CD14-positive monocyte (primary cell): Measurements from ENCODE around the gene GNAT1. TPM values are rescaled to one million over a fixed set of nuclear protein-coding genes. Genes with fewer than 3 reads are reported as not detected.

ENCODE experiments used
- DNase-seq, 3 donors: peaks; one replicate each; pipeline ENCODE4 v3.0.0-alpha.2; 2011 to 2022
- H2AFZ ChIP-seq: 2 replicates; pipeline ENCODE4 v1.6.0; 2012; ENCODE audit warnings: mild to moderate bottlenecking, low read depth, low read length, inconsistent platforms; ENCODE audit not compliant: insufficient read depth, poor library complexity, severe bottlenecking
- H3K27ac ChIP-seq, 2 donors: 1 replicate in 1 of 2; 2 replicates in 1 of 2; pipeline ENCODE4 v1.5.1; 2012 to 2013; ENCODE audit warnings: low read length in 2 of 2, control low read depth in 1 of 2, inconsistent platforms in 1 of 2, low read depth in 1 of 2, mild to moderate bottlenecking in 1 of 2
- H3K27me3 ChIP-seq, 2 donors: one replicate each; pipeline versions ENCODE4 v1.6.0 to v1.6.1; 2011 to 2013; ENCODE audit warnings: low read length in 2 of 2; ENCODE audit not compliant: control insufficient read depth in 2 of 2, insufficient read depth in 2 of 2
- H3K36me3 ChIP-seq, 2 donors: replicated peaks in 1 of 2; 1 replicate in 1 of 2; 2 replicates in 1 of 2; pipeline versions ENCODE4 v1.5.1 to v1.6.1; 2012 to 2013; ENCODE audit warnings: low read length in 2 of 2, control low read depth in 1 of 2, inconsistent platforms in 1 of 2, mild to moderate bottlenecking in 1 of 2; ENCODE audit not compliant: insufficient read depth in 2 of 2, control insufficient read depth in 1 of 2
- H3K4me1 ChIP-seq, 2 donors: 1 replicate in 1 of 2; 2 replicates in 1 of 2; pipeline versions ENCODE4 v1.5.1 to v1.6.1; 2012 to 2013; ENCODE audit warnings: low read length in 2 of 2, control low read depth in 1 of 2, inconsistent platforms in 1 of 2, mild to moderate bottlenecking in 1 of 2, moderate library complexity in 1 of 2; ENCODE audit not compliant: insufficient read depth in 2 of 2, control insufficient read depth in 1 of 2
- H3K4me2 ChIP-seq: replicated peaks from 2 replicates; pipeline ENCODE3; 2012; ENCODE audit warnings: low read length, moderate library complexity, mild to moderate bottlenecking; ENCODE audit not compliant: poor library complexity, severe bottlenecking; ENCODE audit errors: extremely low read depth
- H3K4me3 ChIP-seq, 3 experiments: fragments of 200-600 bp in 1 of 3; sonication (generic) in 1 of 3; replicated peaks in 1 of 3; 1 replicate in 2 of 3; 2 replicates in 1 of 3; pipeline ENCODE4 v1.5.1; 2011 to 2013; ENCODE audit warnings: low read length in 3 of 3, mild to moderate bottlenecking in 3 of 3, control low read depth in 2 of 3, low read depth in 2 of 3, inconsistent platforms in 1 of 3, moderate library complexity in 1 of 3
- H3K79me2 ChIP-seq: 2 replicates; pipeline ENCODE4 v1.6.0; 2012; ENCODE audit warnings: mild to moderate bottlenecking, control low read depth, inconsistent platforms, low read length, moderate library complexity; ENCODE audit not compliant: insufficient read depth
- H3K9ac ChIP-seq: 2 replicates; pipeline ENCODE4 v1.6.0; 2017; ENCODE audit warnings: low read length, mild to moderate bottlenecking; ENCODE audit not compliant: insufficient read depth, poor library complexity, severe bottlenecking
- H3K9me3 ChIP-seq, 2 donors: replicated peaks in 1 of 2; 1 replicate in 1 of 2; 2 replicates in 1 of 2; pipeline versions ENCODE4 v1.5.1 to v1.6.1; 2012 to 2013; ENCODE audit warnings: low read length in 2 of 2, control low read depth in 1 of 2; ENCODE audit not compliant: control insufficient read depth in 1 of 2, insufficient read depth in 1 of 2
- H4K20me1 ChIP-seq: 2 replicates; pipeline ENCODE4 v1.6.0; 2012; ENCODE audit warnings: mild to moderate bottlenecking, low read length, control low read depth, moderate library complexity; ENCODE audit not compliant: insufficient read depth
- H3K27ac Mint-ChIP-seq, 7 donors: one replicate each; pipeline ENCODE4 v1.8.0; 2020; ENCODE audit warnings: mild to moderate bottlenecking in 7 of 7, mixed read lengths in 7 of 7, moderate library complexity in 6 of 7, inconsistent platforms in 2 of 7
- H3K27me3 Mint-ChIP-seq, 3 donors: one replicate each; pipeline ENCODE4 v1.8.0; 2021 to 2022; ENCODE audit warnings: low read depth in 3 of 3, mild to moderate bottlenecking in 3 of 3, mixed read lengths in 3 of 3, moderate library complexity in 3 of 3, inconsistent platforms in 1 of 3
- H3K36me3 Mint-ChIP-seq, 2 donors: one replicate each; pipeline ENCODE4 v1.8.0; 2020; ENCODE audit warnings: mixed read lengths in 2 of 2, inconsistent platforms in 1 of 2, mild to moderate bottlenecking in 1 of 2
- H3K4me1 Mint-ChIP-seq: one replicate; pipeline ENCODE4 v1.8.0; 2020; ENCODE audit warnings: mild to moderate bottlenecking, mixed read lengths
- H3K4me3 Mint-ChIP-seq, 2 donors: one replicate each; pipeline ENCODE4 v1.8.0; 2020; ENCODE audit warnings: mild to moderate bottlenecking in 2 of 2, mixed read lengths in 2 of 2, moderate library complexity in 1 of 2
- H3K9me3 Mint-ChIP-seq, 7 donors: one replicate each; pipeline ENCODE4 v1.8.0; 2020 to 2022; ENCODE audit warnings: mixed read lengths in 7 of 7, mild to moderate bottlenecking in 6 of 7, moderate library complexity in 6 of 7, inconsistent platforms in 2 of 7
- CTCF ChIP-seq: fragments of 200-600 bp; IDR thresholded peaks from one replicate; pipeline ENCODE4 v1.8.0; 2022; ENCODE audit warnings: antibody characterized with exemption, mild to moderate bottlenecking
- WGBS: methylation state at CpG from one replicate; pipeline ENCODE4 v1.1.5; 2013; ENCODE audit warnings: missing lambda C conversion rate; ENCODE audit not compliant: insufficient coverage; 5-methylcytosine and 5-hydroxymethylcytosine counted together
- intact Hi-C, 2 donors: fragments of 100-400 bp; cut with micrococcal nuclease; formaldehyde crosslinking; loops; one replicate each; pipeline versions ENCODE4 v1.15.0 to v1.15.1; 2023
- polyA plus RNA-seq, 3 donors: library from polyadenylated mRNA; depleted of rRNA in 1 of 3; unstranded in 2 of 3; stranded (reverse) in 1 of 3; fragments of 300-500 nt in 2 of 3; fragments of >200 nt in 1 of 3; fragmentation: Illumina TruSeq in 2 of 3; gene quantifications; 1 replicate in 2 of 3; 2 replicates in 1 of 3; pipeline ENCODE4 v1.2.3, GENCODE V29; 2012 to 2021

GNAT1 gene
- polyA plus RNA-seq, 3 donors: not detected

- intact Hi-C loops: loop anchor here in 1 of 2 donors (2.0 kb wide), 1 partner anchor 69 kb away; no protein-coding TSS in a partner anchor
Observed at GRCh38 chr3:50189989-50190388, 1.4 kb upstream of the GNAT1 start.

GRCh38 chr3:50192124-50192523, 714 bp downstream of the GNAT1 start:
- DNase-seq: no peak
- Mint-ChIP-seq H3K9me3 (peaks cover 0 to 11% (median 5%) of the 10 kb centered on the region in 7 donors), H3K27ac (no peak overlapping the region), H3K4me1 (peaks cover 27% of the 10 kb centered on the region), H3K27me3 (peaks cover 31 to 41% (median 39%) of the 10 kb centered on the region in 3 donors), H3K36me3 (no peaks in the 10 kb centered on the region), H3K4me3 (no peak overlapping the region)
- Histone ChIP-seq H3K27ac (no peak overlapping the region), H3K36me3 (no peaks in the 10 kb centered on the region), H3K79me2 (no peaks in the 10 kb centered on the region), H3K4me2 (no peak overlapping the region), H3K4me3 (no peak overlapping the region), H3K9me3 (peaks cover 0 to 10% of the 10 kb centered on the region in 2 donors), H2AFZ (no peak overlapping the region), H3K4me1 (peaks cover 25 to 37% of the 10 kb centered on the region in 2 donors), H3K27me3 (peaks cover 15 to 33% of the 10 kb centered on the region in 2 donors), H4K20me1 (no peaks in the 10 kb centered on the region), H3K9ac (no peak overlapping the region)
- 99% methylated on average over 7 of the region's 8 CpGs for WGBS
- no peak for TF ChIP-seq CTCF
- intact Hi-C loops: loop anchor here (1.0 kb wide), 2 partner anchors 34 to 81 kb away; no protein-coding TSS in a partner anchor

More at GRCh38 chr3:50189989-50190388, 1.4 kb upstream of the GNAT1 start:
- H4K20me1 ChIP-seq: no peaks in the 10 kb centered on the region
- H3K36me3 ChIP-seq: no peaks in the 10 kb centered on the region
- H3K9me3 ChIP-seq: peaks cover 0 to 10% of the 10 kb centered on the region in 2 donors
- peaks cover 25 to 37% of the 10 kb centered on the region in 2 donors for H3K4me1 ChIP-seq
- no peak overlapping the region for H3K4me3 ChIP-seq
- Mint-ChIP-seq H3K4me1 (peaks cover 27% of the 10 kb centered on the region), H3K36me3 (no peaks in the 10 kb centered on the region), H3K4me3 (no peak overlapping the region), H3K9me3 (peaks cover 0 to 9% (median 3%) of the 10 kb centered on the region in 7 donors), H3K27ac (no peak overlapping the region), H3K27me3 (peaks cover 24 to 27% (median 24%) of the 10 kb centered on the region in 3 donors)
- H3K79me2 ChIP-seq: no peaks in the 10 kb centered on the region
- DNase-seq: no peak
- WGBS: 96% methylated on average over 4 of the region's 7 CpGs
- no peak for TF ChIP-seq CTCF
- no peak overlapping the region for H2AFZ ChIP-seq
- H3K27ac ChIP-seq: no peak overlapping the region
- H3K9ac ChIP-seq: no peak overlapping the region
- H3K4me2 ChIP-seq: no peak overlapping the region
- peaks cover 15 to 24% of the 10 kb centered on the region in 2 donors for H3K27me3 ChIP-seq
